M059J (cell line): ENCODE data around the gene RPL6. TPM values are rescaled to one million over a fixed set of nuclear protein-coding genes. Genes with fewer than 3 reads are reported as not detected.
"Not testable (repeated sequence)": the region's sequence is repeated elsewhere in the genome, so short reads cannot be mapped to it uniquely, and the experiment has no call there.

Source experiments
- DNase-seq: peaks from one replicate; pipeline ENCODE4 v3.0.0-alpha.2; 2012; ENCODE audit warnings: low read depth
- total RNA-seq: library from RNA; depleted of rRNA; stranded (reverse); fragments of >200 nt; shearing (Covaris generic); gene quantifications from 2 replicates; pipeline ENCODE4 v1.2.3, GENCODE V29; 2014

Gene RPL6
- total RNA-seq, 1 experiment from 2014 or later: 1,298 TPM

- DNase-seq: peak; percentile 82
These were observed 10.1 kb upstream of the RPL6 start for GRCh38 chr12:112419297-112420133.

- peak; percentile 74 for DNase-seq
These were observed 9.3 kb upstream of the RPL6 start, which contains the start of gene PTPN11 for GRCh38 chr12:112418608-112419296. Gene PTPN11, plus strand, starts transcription at chr12:112418947. Its CDS starts 165 bp downstream, at chr12:112419112.

GRCh38 chr12:112418273-112418607 is 8.8 kb upstream of the RPL6 start:
- DNase-seq: no peak

GRCh38 chr12:112415457-112415856 is 6.1 kb upstream of the RPL6 start:
- DNase-seq: not testable (repeated sequence)

GRCh38 chr12:112413855-112414625 is 4.6 kb upstream of the RPL6 start:
- no peak for DNase-seq

GRCh38 chr12:112409906-112410244 is 470 bp upstream of the RPL6 start:
- DNase-seq: no peak

- DNase-seq: peak; percentile 22
These were observed 784 bp downstream of the RPL6 start for GRCh38 chr12:112408621-112409020.

GRCh38 chr12:112407683-112408082 is 1.7 kb downstream of the RPL6 start:
- DNase-seq: not testable (repeated sequence)

GRCh38 chr12:112406519-112407488 is 2.6 kb downstream of the RPL6 start:
- no peak for DNase-seq

- DNase-seq: no peak
These were observed 7.4 kb downstream of the RPL6 start for GRCh38 chr12:112401903-112402498.

- DNase-seq: no peak
These were observed 8.4 kb downstream of the RPL6 start for GRCh38 chr12:112401054-112401453.

- DNase-seq: no peak
These were observed 16.1 kb downstream of the RPL6 start for GRCh38 chr12:112393328-112393727.

GRCh38 chr12:112389922-112390654 is 19.3 kb downstream of the RPL6 start:
- not testable (repeated sequence) for DNase-seq

GRCh38 chr12:112389228-112389627 is 20.2 kb downstream of the RPL6 start:
- peak; percentile 24 for DNase-seq

GRCh38 chr12:112386726-112387125 is 22.7 kb downstream of the RPL6 start:
- no peak for DNase-seq

- no peak for DNase-seq
These were observed 26.5 kb downstream of the RPL6 start for GRCh38 chr12:112382866-112383265.

GRCh38 chr12:112381883-112382796 is 27.3 kb downstream of the RPL6 start, which contains the start of gene HECTD4:
Gene HECTD4, minus strand, starts transcription at chr12:112382431. Its CDS starts 303 bp downstream, at chr12:112382128.
- DNase-seq: peak; percentile 85

GRCh38 chr12:112381406-112381882 is 28.0 kb downstream of the RPL6 start:
- peak; percentile 57 for DNase-seq
